ENCODE measurements around the gene SLC35C1. TPM values are rescaled to one million over a fixed set of nuclear protein-coding genes. Genes with fewer than 3 reads are reported as not detected.

The SLC35C1 gene
- total and polyA plus RNA-seq, 2 of the 13 experiments (the other 11 are each of a cell fraction or from before 2014, with no cell fraction given) = 2.9 to 7.0 TPM

DNA sequence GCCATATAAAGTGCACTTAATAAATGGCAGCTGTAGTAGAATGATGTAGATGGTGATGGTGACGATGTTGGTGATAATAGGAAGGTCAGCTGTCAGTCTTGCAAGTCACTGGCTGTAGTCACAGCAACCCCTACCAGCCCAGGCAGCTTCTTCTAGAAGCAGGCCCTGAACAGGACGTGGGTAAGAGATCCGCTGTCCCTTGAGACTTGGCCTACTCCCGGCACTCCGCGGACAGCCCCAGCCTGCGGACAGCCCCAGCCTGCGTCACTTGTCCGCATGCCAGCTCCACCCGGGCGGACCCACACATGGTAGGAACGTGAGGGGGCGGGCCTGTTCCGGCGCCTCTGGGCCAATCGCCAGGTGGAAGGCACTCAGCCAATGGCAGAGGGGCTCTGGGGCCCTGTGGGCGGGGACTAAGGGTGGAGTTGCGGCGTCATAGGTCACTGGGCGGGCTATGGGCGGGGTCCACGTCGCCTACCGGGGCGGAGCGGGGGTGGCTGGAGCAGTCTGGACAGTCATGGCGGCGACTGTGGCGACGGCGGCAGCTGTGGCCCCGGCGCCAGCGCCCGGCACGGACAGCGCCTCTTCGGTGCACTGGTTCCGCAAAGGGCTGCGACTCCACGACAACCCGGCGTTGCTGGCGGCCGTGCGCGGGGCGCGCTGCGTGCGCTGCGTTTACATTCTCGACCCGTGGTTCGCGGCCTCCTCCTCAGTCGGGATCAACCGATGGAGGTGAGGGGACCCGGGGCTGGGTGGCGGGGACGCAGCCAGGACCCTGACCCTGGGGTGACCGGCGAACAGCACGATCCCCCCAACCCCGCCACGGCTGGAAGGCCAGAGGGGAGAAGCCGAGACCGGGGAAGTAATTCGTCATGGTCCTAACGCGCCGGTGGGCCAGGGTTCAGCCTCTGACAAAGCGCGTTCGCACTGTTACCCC, 42.3 kb downstream of the SLC35C1 start, which contains the start of gene CRY2 (continued):
- TF ChIP-seq, protein P1, sequence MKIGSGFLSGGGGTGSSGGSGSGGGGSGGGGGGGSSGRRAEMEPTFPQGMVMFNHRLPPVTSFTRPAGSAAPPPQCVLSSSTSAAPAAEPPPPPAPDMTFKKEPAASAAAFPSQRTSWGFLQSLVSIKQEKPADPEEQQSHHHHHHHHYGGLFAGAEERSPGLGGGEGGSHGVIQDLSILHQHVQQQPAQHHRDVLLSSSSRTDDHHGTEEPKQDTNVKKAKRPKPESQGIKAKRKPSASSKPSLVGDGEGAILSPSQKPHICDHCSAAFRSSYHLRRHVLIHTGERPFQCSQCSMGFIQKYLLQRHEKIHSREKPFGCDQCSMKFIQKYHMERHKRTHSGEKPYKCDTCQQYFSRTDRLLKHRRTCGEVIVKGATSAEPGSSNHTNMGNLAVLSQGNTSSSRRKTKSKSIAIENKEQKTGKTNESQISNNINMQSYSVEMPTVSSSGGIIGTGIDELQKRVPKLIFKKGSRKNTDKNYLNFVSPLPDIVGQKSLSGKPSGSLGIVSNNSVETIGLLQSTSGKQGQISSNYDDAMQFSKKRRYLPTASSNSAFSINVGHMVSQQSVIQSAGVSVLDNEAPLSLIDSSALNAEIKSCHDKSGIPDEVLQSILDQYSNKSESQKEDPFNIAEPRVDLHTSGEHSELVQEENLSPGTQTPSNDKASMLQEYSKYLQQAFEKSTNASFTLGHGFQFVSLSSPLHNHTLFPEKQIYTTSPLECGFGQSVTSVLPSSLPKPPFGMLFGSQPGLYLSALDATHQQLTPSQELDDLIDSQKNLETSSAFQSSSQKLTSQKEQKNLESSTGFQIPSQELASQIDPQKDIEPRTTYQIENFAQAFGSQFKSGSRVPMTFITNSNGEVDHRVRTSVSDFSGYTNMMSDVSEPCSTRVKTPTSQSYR (CRISPR knock-in tag; IDR thresholded peaks at IDR 0.05; ENCODE audit: borderline replicate concordance) = no peak
- TF ChIP-seq FOXC1 (CRISPR knock-in tag; IDR thresholded peaks at IDR 0.05; ENCODE audit: borderline replicate concordance) (peak; percentile 52; the same call in 1 of the 2 replicates), ZNF496 (CRISPR knock-in tag; IDR thresholded peaks at IDR 0.05; ENCODE audit: insufficient replicate concordance) (no peak), ZNF546 (CRISPR knock-in tag; conservative IDR thresholded peaks at IDR 0.05) (peak; percentile 76; the same call in 1 of the 2 replicates), SAFB2 (CRISPR knock-in tag; IDR thresholded peaks at IDR 0.05; ENCODE audit: borderline replicate concordance, low read depth) (no peak; the same call in 1 of the 2 replicates), ZNF792 (CRISPR knock-in tag; IDR thresholded peaks at IDR 0.05) (no peak), YEATS4 (CRISPR knock-in tag; IDR thresholded peaks at IDR 0.05; ENCODE audit: borderline replicate concordance) (peak; percentile 77), MED8 (CRISPR knock-in tag; IDR thresholded peaks at IDR 0.05; ENCODE audit: insufficient replicate concordance) (no peak), NFYC (CRISPR knock-in tag; IDR thresholded peaks at IDR 0.05) (peak; percentile 83), PAX8 (CRISPR knock-in tag; IDR thresholded peaks at IDR 0.05; ENCODE audit: borderline replicate concordance) (no peak), ZBTB3 (CRISPR knock-in tag; IDR thresholded peaks at IDR 0.05; ENCODE audit: borderline replicate concordance, low read depth) (no peak), ZNF251 (CRISPR knock-in tag; IDR thresholded peaks at IDR 0.05) (no peak), MATR3 (CRISPR knock-in tag; IDR thresholded peaks at IDR 0.05) (no peak), ZNF558 (CRISPR knock-in tag; IDR thresholded peaks at IDR 0.05; ENCODE audit: borderline replicate concordance) (no peak), SIN3A (IDR thresholded peaks at IDR 0.05; ENCODE audit: borderline replicate concordance, low read depth, low read length) (peak; percentile 88)
- TF ChIP-seq, protein P2, sequence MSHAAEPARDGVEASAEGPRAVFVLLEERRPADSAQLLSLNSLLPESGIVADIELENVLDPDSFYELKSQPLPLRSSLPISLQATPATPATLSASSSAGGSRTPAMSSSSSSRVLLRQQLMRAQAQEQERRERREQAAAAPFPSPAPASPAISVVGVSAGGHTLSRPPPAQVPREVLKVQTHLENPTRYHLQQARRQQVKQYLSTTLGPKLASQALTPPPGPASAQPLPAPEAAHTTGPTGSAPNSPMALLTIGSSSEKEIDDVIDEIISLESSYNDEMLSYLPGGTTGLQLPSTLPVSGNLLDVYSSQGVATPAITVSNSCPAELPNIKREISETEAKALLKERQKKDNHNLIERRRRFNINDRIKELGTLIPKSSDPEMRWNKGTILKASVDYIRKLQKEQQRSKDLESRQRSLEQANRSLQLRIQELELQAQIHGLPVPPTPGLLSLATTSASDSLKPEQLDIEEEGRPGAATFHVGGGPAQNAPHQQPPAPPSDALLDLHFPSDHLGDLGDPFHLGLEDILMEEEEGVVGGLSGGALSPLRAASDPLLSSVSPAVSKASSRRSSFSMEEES (CRISPR knock-in tag; IDR thresholded peaks at IDR 0.05) = peak; percentile 68
- TF ChIP-seq, protein P3, sequence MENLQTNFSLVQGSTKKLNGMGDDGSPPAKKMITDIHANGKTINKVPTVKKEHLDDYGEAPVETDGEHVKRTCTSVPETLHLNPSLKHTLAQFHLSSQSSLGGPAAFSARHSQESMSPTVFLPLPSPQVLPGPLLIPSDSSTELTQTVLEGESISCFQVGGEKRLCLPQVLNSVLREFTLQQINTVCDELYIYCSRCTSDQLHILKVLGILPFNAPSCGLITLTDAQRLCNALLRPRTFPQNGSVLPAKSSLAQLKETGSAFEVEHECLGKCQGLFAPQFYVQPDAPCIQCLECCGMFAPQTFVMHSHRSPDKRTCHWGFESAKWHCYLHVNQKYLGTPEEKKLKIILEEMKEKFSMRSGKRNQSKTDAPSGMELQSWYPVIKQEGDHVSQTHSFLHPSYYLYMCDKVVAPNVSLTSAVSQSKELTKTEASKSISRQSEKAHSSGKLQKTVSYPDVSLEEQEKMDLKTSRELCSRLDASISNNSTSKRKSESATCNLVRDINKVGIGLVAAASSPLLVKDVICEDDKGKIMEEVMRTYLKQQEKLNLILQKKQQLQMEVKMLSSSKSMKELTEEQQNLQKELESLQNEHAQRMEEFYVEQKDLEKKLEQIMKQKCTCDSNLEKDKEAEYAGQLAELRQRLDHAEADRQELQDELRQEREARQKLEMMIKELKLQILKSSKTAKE (CRISPR knock-in tag; IDR thresholded peaks at IDR 0.05; ENCODE audit: borderline replicate concordance) = peak; percentile 61; the same call in 1 of the 2 replicates
- TF ChIP-seq, protein P4, sequence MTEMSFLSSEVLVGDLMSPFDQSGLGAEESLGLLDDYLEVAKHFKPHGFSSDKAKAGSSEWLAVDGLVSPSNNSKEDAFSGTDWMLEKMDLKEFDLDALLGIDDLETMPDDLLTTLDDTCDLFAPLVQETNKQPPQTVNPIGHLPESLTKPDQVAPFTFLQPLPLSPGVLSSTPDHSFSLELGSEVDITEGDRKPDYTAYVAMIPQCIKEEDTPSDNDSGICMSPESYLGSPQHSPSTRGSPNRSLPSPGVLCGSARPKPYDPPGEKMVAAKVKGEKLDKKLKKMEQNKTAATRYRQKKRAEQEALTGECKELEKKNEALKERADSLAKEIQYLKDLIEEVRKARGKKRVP (CRISPR knock-in tag; IDR thresholded peaks at IDR 0.05) = peak in 1 of 2 experiments; percentile 50; a peak in 1 of 4 replicates
- TF ChIP-seq, protein P5, sequence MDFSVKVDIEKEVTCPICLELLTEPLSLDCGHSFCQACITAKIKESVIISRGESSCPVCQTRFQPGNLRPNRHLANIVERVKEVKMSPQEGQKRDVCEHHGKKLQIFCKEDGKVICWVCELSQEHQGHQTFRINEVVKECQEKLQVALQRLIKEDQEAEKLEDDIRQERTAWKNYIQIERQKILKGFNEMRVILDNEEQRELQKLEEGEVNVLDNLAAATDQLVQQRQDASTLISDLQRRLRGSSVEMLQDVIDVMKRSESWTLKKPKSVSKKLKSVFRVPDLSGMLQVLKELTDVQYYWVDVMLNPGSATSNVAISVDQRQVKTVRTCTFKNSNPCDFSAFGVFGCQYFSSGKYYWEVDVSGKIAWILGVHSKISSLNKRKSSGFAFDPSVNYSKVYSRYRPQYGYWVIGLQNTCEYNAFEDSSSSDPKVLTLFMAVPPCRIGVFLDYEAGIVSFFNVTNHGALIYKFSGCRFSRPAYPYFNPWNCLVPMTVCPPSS (IDR thresholded peaks at IDR 0.05) = no peak

Data from HepG2 (cell line).